Neural progenitor cell (in vitro differentiated cells): Measurements from ENCODE around the gene MUC5AC.

Experiments used
- CTCF ChIP-seq: fragments of 200-600 bp; sonication (generic); IDR thresholded peaks from 2 replicates; pipeline ENCODE4 v1.5.1; 2017; ENCODE audit warnings: antibody characterized with exemption, mild to moderate bottlenecking
- EZH2 ChIP-seq: fragments of 200-600 bp; sonication (generic); IDR thresholded peaks from 2 replicates; pipeline ENCODE4 v1.6.1; 2017; ENCODE audit warnings: antibody characterized with exemption, mild to moderate bottlenecking, moderate library complexity
- EZH2phosphoT487 ChIP-seq: fragments of 200-600 bp; sonication (generic); IDR thresholded peaks from 2 replicates; pipeline ENCODE4 v1.6.1; 2017; ENCODE audit warnings: antibody characterized with exemption

- TF ChIP-seq CTCF: no peak
- no peak for TF ChIP-seq EZH2phosphoT487
- TF ChIP-seq EZH2: no peak
These were observed 77.1 kb downstream of the MUC5AC start for GRCh38 chr11:1234771-1235305.
